Lower lobe of right lung (tissue), 2 donors: Measurements from ENCODE around the gene KRTAP1-1. TPM values are rescaled to one million over a fixed set of nuclear protein-coding genes. Genes with fewer than 3 reads are reported as not detected.

Experiments used
- ATAC-seq, 2 donors: fragments of 200-7000 bp; cut with Tn5 transposase; one replicate each; pipeline ENCODE4 v1.9.1; 2020 to 2022; ENCODE audit warnings: mild to moderate bottlenecking in 2 of 2, moderate library complexity in 2 of 2
- DNase-seq: peaks from one replicate; pipeline ENCODE4 v3.0.0-alpha.2; 2020
- H3K27ac ChIP-seq: fragments of 200-600 bp; one replicate; pipeline ENCODE4 v1.8.0; 2022
- H3K27me3 ChIP-seq: fragments of 200-600 bp; one replicate; pipeline ENCODE4 v1.8.0; 2022; ENCODE audit warnings: low read depth
- H3K36me3 ChIP-seq: fragments of 200-600 bp; one replicate; pipeline ENCODE4 v1.8.0; 2022; ENCODE audit warnings: mild to moderate bottlenecking
- H3K4me1 ChIP-seq: fragments of 200-600 bp; one replicate; pipeline ENCODE4 v1.8.0; 2022
- H3K4me3 ChIP-seq: fragments of 200-600 bp; one replicate; pipeline ENCODE4 v1.8.0; 2022; ENCODE audit warnings: mild to moderate bottlenecking
- H3K9me3 ChIP-seq: fragments of 200-600 bp; one replicate; pipeline ENCODE4 v1.8.0; 2022
- CTCF ChIP-seq: fragments of 200-600 bp; IDR thresholded peaks from one replicate; pipeline ENCODE4 v1.8.0; 2022; ENCODE audit warnings: antibody characterized with exemption, mild to moderate bottlenecking
- intact Hi-C: fragments of 100-400 bp; cut with DNase I; formaldehyde crosslinking; loops from one replicate; pipeline ENCODE4 v1.11.0; 2022
- total RNA-seq: library from RNA; stranded (reverse); fragmentation: NEBNext Ultra II Directional; extraction: Animal tissue kit (Norgen Biotek cat#: 25700); gene quantifications from one replicate; pipeline ENCODE4 v1.2.1, GENCODE V29; 2021
- donor health status: DM: no; HTN: yes; CAD: no; lungs with severe emphysema.

Gene KRTAP1-1
- total RNA-seq, 1 donor from 2014 or later: not detected

GRCh38 chr17:41015454-41015853, 25.8 kb downstream of the KRTAP1-1 start:
- H3K4me1 ChIP-seq: no peaks in the 10 kb centered on the region
- no peaks in the 10 kb centered on the region for H3K36me3 ChIP-seq
- ATAC-seq: no peak
- no peaks in the 10 kb centered on the region for H3K9me3 ChIP-seq
- DNase-seq: no peak
- no peak for TF ChIP-seq CTCF
- intact Hi-C loops: no loop called here
- H3K4me3 ChIP-seq: no peak overlapping the region
- H3K27ac ChIP-seq: no peak overlapping the region
- H3K27me3 ChIP-seq: no peaks in the 10 kb centered on the region

DNA sequence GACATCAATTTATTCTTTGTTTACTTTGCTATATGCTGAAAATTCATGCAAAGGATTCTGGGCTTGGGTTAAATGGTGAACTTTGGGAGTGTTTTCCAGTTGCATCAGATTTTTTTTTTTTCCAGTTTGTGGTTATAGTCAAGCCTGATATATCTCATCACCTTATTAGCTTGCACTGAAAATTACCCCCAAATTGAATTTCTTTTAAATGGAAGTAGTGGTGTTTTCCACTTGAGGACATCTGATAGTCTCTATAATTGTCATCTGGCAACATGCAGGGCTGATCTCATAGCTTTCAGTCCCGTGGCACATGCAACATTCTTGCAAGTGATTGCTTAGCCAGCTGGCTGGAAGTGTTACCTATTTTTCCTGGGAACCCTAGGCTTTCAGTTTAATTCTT, 27.6 kb downstream of the KRTAP1-1 start:
- Histone ChIP-seq H3K4me3 (no peak overlapping the region), H3K27ac (no peak overlapping the region), H3K36me3 (no peaks in the 10 kb centered on the region), H3K4me1 (no peaks in the 10 kb centered on the region), H3K9me3 (no peaks in the 10 kb centered on the region), H3K27me3 (no peaks in the 10 kb centered on the region)
- DNase-seq: no peak
- intact Hi-C loops: no loop called here
- TF ChIP-seq CTCF: no peak
- no peak for ATAC-seq

DNA sequence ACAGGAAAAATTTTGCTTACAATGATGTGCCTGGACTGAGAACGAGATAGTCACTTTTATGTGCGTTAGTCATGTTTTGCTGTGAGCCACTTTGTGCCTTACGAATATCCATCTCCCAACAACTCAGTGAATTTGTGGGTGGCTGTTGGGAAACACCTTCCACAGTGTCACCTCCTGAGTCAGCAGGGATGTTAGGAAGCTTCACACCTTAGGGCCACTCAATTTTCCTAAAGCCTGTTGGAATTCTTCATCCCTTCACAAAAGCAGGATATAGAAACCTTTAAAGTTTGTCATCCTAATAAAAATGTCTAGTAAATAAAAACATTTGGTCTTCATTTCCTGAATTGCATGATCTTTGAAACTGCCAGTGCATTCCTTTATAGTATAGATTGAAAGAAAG, 28.1 kb downstream of the KRTAP1-1 start:
- DNase-seq: no peak
- no peak for TF ChIP-seq CTCF
- intact Hi-C loops: no loop called here

GRCh38 chr17:41012326-41013120, 28.7 kb downstream of the KRTAP1-1 start:
- DNase-seq (no peak), ATAC-seq (no peak)
- no peak for TF ChIP-seq CTCF
- Histone ChIP-seq H3K4me1 (no peaks in the 10 kb centered on the region), H3K4me3 (no peak overlapping the region), H3K27ac (no peak overlapping the region), H3K36me3 (no peaks in the 10 kb centered on the region), H3K27me3 (no peaks in the 10 kb centered on the region), H3K9me3 (no peaks in the 10 kb centered on the region)
- intact Hi-C loops: no loop called here

More for the DNA sequence above, 28.1 kb downstream of the KRTAP1-1 start:
- Histone ChIP-seq H3K27ac (no peak overlapping the region), H3K4me3 (no peak overlapping the region), H3K4me1 (no peaks in the 10 kb centered on the region), H3K9me3 (no peaks in the 10 kb centered on the region), H3K27me3 (no peaks in the 10 kb centered on the region), H3K36me3 (no peaks in the 10 kb centered on the region)
- ATAC-seq: no peak

DNA sequence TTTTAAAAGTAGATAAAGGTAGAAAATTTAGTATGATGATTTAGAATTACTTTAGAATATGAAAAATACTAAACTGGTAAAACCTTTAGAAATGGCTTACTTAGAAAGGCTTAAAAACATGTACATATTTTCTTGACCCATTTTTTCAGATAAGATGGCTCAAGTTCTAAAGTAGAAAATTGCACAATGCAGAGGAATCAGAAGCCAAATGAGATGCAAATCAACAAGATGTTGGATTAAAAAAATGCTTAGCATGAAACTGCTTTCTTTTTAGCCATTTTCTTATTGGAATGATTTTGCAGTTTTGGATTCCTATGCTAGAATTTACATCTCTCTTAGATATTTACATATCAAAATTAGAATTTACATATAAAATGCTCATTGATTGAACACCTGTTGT, 30.8 kb downstream of the KRTAP1-1 start:
- H3K4me1 ChIP-seq: no peaks in the 10 kb centered on the region
- no peaks in the 10 kb centered on the region for H3K9me3 ChIP-seq
- H3K27ac ChIP-seq: no peak overlapping the region
- TF ChIP-seq CTCF: no peak
- ATAC-seq (no peak), DNase-seq (no peak)
- intact Hi-C loops: no loop called here
- H3K4me3 ChIP-seq: no peak overlapping the region
- H3K27me3 ChIP-seq: no peaks in the 10 kb centered on the region
- H3K36me3 ChIP-seq: no peaks in the 10 kb centered on the region
